Heart left ventricle (tissue), 16 donors: ENCODE results near the gene MGAT5. TPM values are rescaled to one million over a fixed set of nuclear protein-coding genes. Genes with fewer than 3 reads are reported as not detected.

Experiments used
- ATAC-seq, 4 donors: fragments of 200-7000 bp; cut with Tn5 transposase; one replicate each; pipeline ENCODE4 v1.9.1; 2020 to 2022; ENCODE audit warnings: moderate library complexity in 4 of 4, mild to moderate bottlenecking in 3 of 4, moderate number of reproducible peaks in 1 of 4
- DNase-seq, 5 donors: peaks; one replicate each; pipeline ENCODE4 v3.0.0-alpha.2; 2020
- H3K27ac ChIP-seq, 12 donors: fragments of 200-600 bp; sonication (generic) in 4 of 12; one replicate each; pipeline versions ENCODE4 v1.5.0 to v1.8.0; 2016 to 2022; ENCODE audit warnings: mild to moderate bottlenecking in 2 of 12
- H3K27me3 ChIP-seq, 9 donors: fragments of 200-600 bp; sonication (generic) in 2 of 9; one replicate each; pipeline versions ENCODE4 v1.5.1 to v1.8.0; 2016 to 2022; ENCODE audit warnings: mild to moderate bottlenecking in 3 of 9
- H3K36me3 ChIP-seq, 9 donors: fragments of 200-600 bp; sonication (generic) in 2 of 9; one replicate each; pipeline versions ENCODE4 v1.5.0 to v1.8.0; 2018 to 2022; ENCODE audit warnings: mild to moderate bottlenecking in 2 of 9
- H3K4me1 ChIP-seq, 12 donors: fragments of 200-600 bp; sonication (generic) in 4 of 12; one replicate each; pipeline versions ENCODE4 v1.5.0 to v1.8.0; 2016 to 2022; ENCODE audit warnings: mild to moderate bottlenecking in 3 of 12
- H3K4me3 ChIP-seq, 12 donors: fragments of 200-600 bp; sonication (generic) in 4 of 12; one replicate each; pipeline versions ENCODE4 v1.5.0 to v1.8.0; 2017 to 2022; ENCODE audit warnings: mild to moderate bottlenecking in 9 of 12, moderate library complexity in 4 of 12
- H3K9me3 ChIP-seq, 12 donors: fragments of 200-600 bp; sonication (generic) in 4 of 12; one replicate each; pipeline versions ENCODE4 v1.5.0 to v1.8.0; 2016 to 2022; ENCODE audit warnings: mild to moderate bottlenecking in 1 of 12
- POLR2A ChIP-seq, 2 donors: fragments of 450-650 bp; IDR thresholded peaks; one replicate each; pipeline ENCODE4 v1.6.1; 2017; ENCODE audit warnings: antibody characterized with exemption in 2 of 2, mild to moderate bottlenecking in 2 of 2, moderate library complexity in 2 of 2
- WGBS, 4 donors: extraction: QIAGEN DNeasy Blood & Tissue Kit in 2 of 4; methylation state at CpG; one replicate each; pipeline versions ENCODE4 v1.1.5 to v1.1.7; 2013 to 2018; 5-methylcytosine and 5-hydroxymethylcytosine counted together
- intact Hi-C, 10 donors: fragments of 100-400 bp; cut with DNase I; formaldehyde crosslinking; loops; one replicate each; pipeline versions ENCODE4 v1.11.1 to v1.14.2; 2022
- polyA plus RNA-seq, 2 donors: library from polyadenylated mRNA; stranded (reverse); fragments of 200-250 nt; gene quantifications; one replicate each; pipeline ENCODE4 v1.2.3, GENCODE V29; 2013
- total RNA-seq, 9 donors: library from RNA; depleted of rRNA in 2 of 9; stranded (reverse); fragments of >200 nt in 2 of 9; fragmentation: NEBNext Ultra II Directional in 3 of 9; extraction: Animal tissue kit (Norgen Biotek cat#: 25700) in 3 of 9; gene quantifications; one replicate each; pipeline versions ENCODE4 v1.1.0 to v1.2.4, GENCODE V29; 2016 to 2023
- TF ChIP-seq, protein P1 (sequence below), 12 donors: fragments of 200-600 bp; sonication (generic) in 4 of 12; IDR thresholded peaks; one replicate each; pipeline versions ENCODE4 v1.5.0 to v1.8.0; 2018 to 2022; ENCODE audit warnings: antibody characterized with exemption in 12 of 12, mild to moderate bottlenecking in 5 of 12
- donor health status: ischemic (EF 13 %, LVEDD 7.1; RV severe dilation, severe dysfunction).
- donor health status: healthy with polysubstance abuse.
- donor health status: DM: no; HTN: yes; CAD: no.
- donor health status: DM: no; HTN: no; CAD: no.
- donor health status: ischemic (EF 25% LVEDD 6.9; RV normal size, moderate dysfunction).
- donor health status: ischemic (EF 25% LVEDD 5.7; RV mildly dilated, moderate dysfunction).
- donor health status: healthy.
- donor health status: DM: yes; HTN: yes; CAD: no.
- donor health status: ischemic (EF 35%, LVEDD 5.7; RV mildly dilated, moderate dysfunction).
- donor health status: nonischemic (EF 11% LVEDD 7.7; RV severe dilation, severe dysfunction).
- donor health status: DM: yes; HTN: yes; CAD: no.
- donor health status: PGD.
- donor health status: ischemic (EF 29% LVEDD 5.4; RV normal size, mild dysfunction).
- donor health status: nonischemic (EF 23%, LVEDD 6.1; RV moderate dilation, normal function).

Gene MGAT5
- total and polyA plus RNA-seq, 11 donors = 9.7 to 116 (median 79.3) TPM

DNA sequence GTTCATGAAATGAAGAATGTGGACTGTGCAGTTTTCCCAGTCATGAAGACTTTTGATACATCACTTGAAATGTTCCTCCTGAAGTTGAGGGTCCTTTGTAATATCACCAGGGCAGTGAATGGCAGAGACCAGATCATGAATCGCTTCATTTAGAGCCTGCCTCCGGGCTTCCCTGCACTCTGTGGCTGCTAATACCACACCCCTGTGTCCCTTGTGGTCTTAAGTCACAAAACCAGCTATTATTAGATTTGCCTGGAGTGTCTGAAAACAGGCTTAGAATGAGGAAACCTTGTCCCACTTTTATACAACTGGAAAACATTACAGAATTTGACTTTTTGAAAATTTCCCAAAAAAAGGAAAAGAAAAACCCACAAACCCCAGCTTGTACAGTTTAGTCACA, 147.9 kb downstream of the MGAT5 start:
- 25 to 38% (median 32%) methylated on average over 2 of the region's 2 CpGs for WGBS, 4 donors
- Histone ChIP-seq H3K4me3 (no peak overlapping the region), H3K36me3 (peaks cover 0 to 25% (median 15%) of the 10 kb centered on the region in 9 donors), H3K4me1 (peaks cover 7 to 58% (median 31%) of the 10 kb centered on the region in 12 donors), H3K27ac (peak overlapping the region in 11 of 12 donors; percentile 50 to 83 (median 74)), H3K9me3 (no peaks in the 10 kb centered on the region), H3K27me3 (no peaks in the 10 kb centered on the region)
- TF ChIP-seq, protein P1, sequence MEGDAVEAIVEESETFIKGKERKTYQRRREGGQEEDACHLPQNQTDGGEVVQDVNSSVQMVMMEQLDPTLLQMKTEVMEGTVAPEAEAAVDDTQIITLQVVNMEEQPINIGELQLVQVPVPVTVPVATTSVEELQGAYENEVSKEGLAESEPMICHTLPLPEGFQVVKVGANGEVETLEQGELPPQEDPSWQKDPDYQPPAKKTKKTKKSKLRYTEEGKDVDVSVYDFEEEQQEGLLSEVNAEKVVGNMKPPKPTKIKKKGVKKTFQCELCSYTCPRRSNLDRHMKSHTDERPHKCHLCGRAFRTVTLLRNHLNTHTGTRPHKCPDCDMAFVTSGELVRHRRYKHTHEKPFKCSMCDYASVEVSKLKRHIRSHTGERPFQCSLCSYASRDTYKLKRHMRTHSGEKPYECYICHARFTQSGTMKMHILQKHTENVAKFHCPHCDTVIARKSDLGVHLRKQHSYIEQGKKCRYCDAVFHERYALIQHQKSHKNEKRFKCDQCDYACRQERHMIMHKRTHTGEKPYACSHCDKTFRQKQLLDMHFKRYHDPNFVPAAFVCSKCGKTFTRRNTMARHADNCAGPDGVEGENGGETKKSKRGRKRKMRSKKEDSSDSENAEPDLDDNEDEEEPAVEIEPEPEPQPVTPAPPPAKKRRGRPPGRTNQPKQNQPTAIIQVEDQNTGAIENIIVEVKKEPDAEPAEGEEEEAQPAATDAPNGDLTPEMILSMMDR (IDR thresholded peaks at IDR 0.05) = no peak
- no peak for TF ChIP-seq POLR2A (IDR thresholded peaks at IDR 0.05)
- DNase-seq = peak in 2 of 5 donors; percentile 35 to 40
- peak; percentile 54 to 82 (median 68) for ATAC-seq
- intact Hi-C loops = loop anchor here in 7 of 10 donors (5.0 to 10.0 kb wide), 4 partner anchors 99 to 157 kb away; no protein-coding TSS in a partner anchor

DNA sequence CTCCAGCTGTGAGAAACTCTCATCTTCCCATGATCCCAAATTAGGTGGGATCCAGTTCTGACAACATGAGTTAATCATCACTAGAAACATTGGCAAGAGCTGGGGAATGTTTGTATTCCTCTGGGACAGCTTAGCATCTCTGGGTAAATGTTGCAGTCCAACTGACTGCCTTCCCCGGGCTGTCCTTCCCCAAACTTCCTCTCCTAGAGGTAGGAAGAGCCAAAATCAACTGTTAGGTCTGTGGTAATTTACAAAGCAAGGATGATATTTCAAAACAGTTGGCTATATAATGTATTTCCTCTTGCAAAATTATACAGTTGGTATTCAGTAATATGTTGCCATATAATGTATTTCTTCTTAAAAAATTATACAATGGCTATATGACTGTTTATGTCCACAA, 148.5 kb downstream of the MGAT5 start:
- H3K27ac ChIP-seq = peak overlapping the region in 11 of 12 donors; percentile 50 to 83 (median 74)

DNA sequence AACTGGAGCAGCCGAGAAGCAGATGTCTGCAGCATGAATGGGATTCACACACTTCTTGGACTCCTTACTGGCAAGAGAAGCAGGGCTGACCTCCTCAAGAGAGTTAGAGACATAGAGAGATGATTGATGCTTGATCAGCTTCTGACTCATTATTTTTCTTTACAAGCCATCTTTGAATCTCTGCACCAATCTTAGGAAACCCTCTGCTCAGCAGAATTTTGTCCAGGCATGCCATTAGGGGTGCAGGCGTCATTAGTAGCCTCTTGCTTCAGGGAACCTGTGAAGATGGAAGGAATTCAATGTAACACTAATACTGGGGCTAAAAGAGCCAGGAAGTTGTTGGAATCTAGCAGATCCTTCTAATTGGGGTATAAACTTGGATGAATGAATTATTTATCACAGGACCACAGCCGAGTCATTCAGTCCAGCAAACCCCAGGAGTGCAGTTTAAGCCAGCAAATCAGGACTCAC, 151.8 kb downstream of the MGAT5 start:
- no peak for TF ChIP-seq POLR2A (IDR thresholded peaks at IDR 0.05)
- TF ChIP-seq, protein P1 (IDR thresholded peaks at IDR 0.05) = no peak
- H3K27me3 ChIP-seq = no peaks in the 10 kb centered on the region
- DNase-seq (no peak), ATAC-seq (no peak)
- H3K27ac ChIP-seq = peak overlapping the region in 1 of 12 donors; percentile 19
- H3K9me3 ChIP-seq = no peaks in the 10 kb centered on the region
- intact Hi-C loops = loop anchor here in 5 of 10 donors (10.0 kb wide), 2 partner anchors 141 to 161 kb away; no protein-coding TSS in a partner anchor
- H3K4me1 ChIP-seq = peaks cover 7 to 74% (median 47%) of the 10 kb centered on the region in 12 donors
- H3K36me3 ChIP-seq = peaks cover 0 to 36% (median 15%) of the 10 kb centered on the region in 9 donors
- WGBS, 4 donors = 73 to 84% (median 81%) methylated on average over 3 of the region's 3 CpGs
- no peak overlapping the region for H3K4me3 ChIP-seq

More for the DNA sequence above, 148.5 kb downstream of the MGAT5 start:
- intact Hi-C loops = loop anchor here in 7 of 10 donors (5.0 to 10.0 kb wide), 4 partner anchors 100 to 158 kb away; no protein-coding TSS in a partner anchor
- no peak for TF ChIP-seq POLR2A (IDR thresholded peaks at IDR 0.05)
- TF ChIP-seq, protein P1 (IDR thresholded peaks at IDR 0.05) = no peak
- no peaks in the 10 kb centered on the region for H3K27me3 ChIP-seq
- H3K4me3 ChIP-seq = no peak overlapping the region
- DNase-seq (peak in 3 of 5 donors; percentile 51 to 59 (median 53)), ATAC-seq (peak; percentile 70 to 80 (median 72))
- no peaks in the 10 kb centered on the region for H3K9me3 ChIP-seq
- H3K4me1 ChIP-seq = peaks cover 7 to 58% (median 30%) of the 10 kb centered on the region in 12 donors
- 14 to 37% (median 14%) methylated on average over 1 of the region's 1 CpG for WGBS, 4 donors
- peaks cover 0 to 31% (median 15%) of the 10 kb centered on the region in 9 donors for H3K36me3 ChIP-seq

DNA sequence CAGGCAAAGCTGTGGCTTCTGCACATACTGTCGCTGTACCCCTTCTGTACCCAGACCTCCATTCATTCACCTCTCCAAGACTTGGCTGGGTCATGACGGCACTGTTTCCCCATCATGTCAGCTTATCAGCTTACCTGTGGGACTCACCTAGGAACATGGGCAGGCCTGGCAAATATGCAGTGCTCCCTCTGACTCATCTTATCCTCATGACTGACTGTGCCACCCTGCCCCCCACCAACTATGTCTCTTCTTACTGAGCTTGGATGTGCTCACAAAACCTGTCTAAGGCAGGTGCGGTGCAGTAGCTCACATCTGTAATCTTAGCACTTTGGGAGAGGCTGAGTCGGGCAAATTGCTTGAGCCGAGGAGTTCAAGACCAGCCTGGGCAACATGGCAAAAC, 152.4 kb downstream of the MGAT5 start:
- Histone ChIP-seq H3K4me1 (peaks cover 4 to 74% (median 47%) of the 10 kb centered on the region in 12 donors), H3K9me3 (no peaks in the 10 kb centered on the region), H3K27me3 (no peaks in the 10 kb centered on the region), H3K36me3 (peaks cover 0 to 36% (median 15%) of the 10 kb centered on the region in 9 donors), H3K4me3 (no peak overlapping the region), H3K27ac (no peak overlapping the region)
- DNase-seq (no peak), ATAC-seq (no peak)
- WGBS, 4 donors = 94 to 97% (median 96%) methylated on average over 5 of the region's 5 CpGs
- TF ChIP-seq, protein P1 (IDR thresholded peaks at IDR 0.05) = no peak
- TF ChIP-seq POLR2A (IDR thresholded peaks at IDR 0.05) = no peak
- intact Hi-C loops = loop anchor here in 5 of 10 donors (10.0 kb wide), 2 partner anchors 142 to 162 kb away; no protein-coding TSS in a partner anchor
